Cardiac muscle cell (in vitro differentiated cells and primary cell): ENCODE results near the gene CLTB. TPM values are rescaled to one million over a fixed set of nuclear protein-coding genes. Genes with fewer than 3 reads are reported as not detected.

Experiments used
- DNase-seq, 2 donors: peaks; one replicate each; pipeline versions ENCODE4 v3.0.0 to v3.0.0-alpha.2; 2010 to 2017; ENCODE audit warnings: low read depth in 1 of 2, low spot score in 1 of 2
- H3K27ac ChIP-seq: fragments of 200-600 bp; sonication (generic); 2 replicates; pipeline ENCODE4 v1.5.1; 2016
- H3K27me3 ChIP-seq: fragments of 200-600 bp; sonication (generic); 2 replicates; pipeline ENCODE4 v1.6.0; 2016; ENCODE audit warnings: control low read depth
- H3K36me3 ChIP-seq: fragments of 200-600 bp; sonication (generic); 2 replicates; pipeline ENCODE4 v1.5.1; 2016; ENCODE audit warnings: control low read depth
- H3K4me1 ChIP-seq: fragments of 200-600 bp; sonication (generic); 2 replicates; pipeline ENCODE4 v1.8.1; 2017; ENCODE audit warnings: low read depth, mild to moderate bottlenecking, mixed run types
- H3K4me3 ChIP-seq: fragments of 200-600 bp; sonication (generic); 2 replicates; pipeline ENCODE4 v1.5.1; 2016; ENCODE audit warnings: mild to moderate bottlenecking
- H3K9me3 ChIP-seq: fragments of 200-600 bp; sonication (generic); 2 replicates; pipeline ENCODE4 v1.5.1; 2017; ENCODE audit warnings: low read depth, mild to moderate bottlenecking, control low read depth
- CTCF ChIP-seq: IDR thresholded peaks from 2 replicates; pipeline ENCODE4 v1.5.1; 2012; ENCODE audit warnings: low read depth, mild to moderate bottlenecking, low read length
- polyA plus RNA-seq: library from polyadenylated mRNA; unstranded; fragments of >200 nt; fragmentation: Nextera tagmentation; extraction: Ambion mirVana; gene quantifications from 2 replicates; pipeline ENCODE4 v1.2.1, GENCODE V29; 2016
- total RNA-seq: library from RNA; depleted of rRNA; stranded (reverse); fragments of >200 nt; gene quantifications from 2 replicates; pipeline ENCODE4 v1.2.3, GENCODE V29; 2016

CLTB gene
- total and polyA plus RNA-seq, 2 experiments from 2014 or later: 187 to 222 TPM

- no peak for DNase-seq
- peaks cover 6% of the 10 kb centered on the region for H3K36me3 ChIP-seq
Observed at GRCh38 chr5:176389135-176390123, 26.9 kb downstream of the CLTB start.

DNA sequence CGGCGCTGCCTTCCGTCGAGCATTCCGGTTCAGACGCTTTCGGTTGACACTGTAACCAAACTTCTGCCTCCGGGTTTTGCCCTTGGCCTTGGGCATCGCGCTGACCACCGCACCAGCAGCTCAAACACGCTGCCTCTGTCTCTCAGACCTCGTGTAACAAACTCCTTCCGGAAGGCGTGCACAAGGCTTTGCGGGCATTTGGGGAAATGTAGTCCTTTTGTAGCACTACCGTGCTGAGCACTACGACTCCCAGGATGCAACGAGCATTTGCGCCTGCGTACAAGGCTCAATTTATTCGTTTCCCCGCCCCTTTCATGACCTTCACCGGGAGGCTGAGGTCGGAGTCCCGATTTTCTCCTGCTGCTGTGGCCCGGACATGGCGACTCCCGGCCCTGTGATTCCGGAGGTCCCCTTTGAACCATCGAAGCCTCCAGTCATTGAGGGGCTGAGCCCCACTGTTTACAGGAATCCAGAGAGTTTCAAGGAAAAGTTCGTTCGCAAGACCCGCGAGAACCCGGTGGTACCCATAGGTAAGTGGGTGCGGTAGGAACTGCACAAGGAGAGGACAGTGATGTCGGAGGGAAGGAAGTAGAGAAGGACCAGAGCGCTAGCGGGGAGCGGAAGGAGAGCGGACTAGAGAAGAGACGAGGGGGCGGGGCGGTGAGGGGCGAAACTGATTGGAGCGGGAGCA is 27.8 kb downstream of the CLTB start, which contains the start of the genes HIGD2A and NOP16:
Gene HIGD2A (plus strand): TSS at position 308 of the 691 bp plus-strand sequence. CDS start 69 bp downstream, at position 377.
Gene NOP16 (minus strand): TSS at position 155 of the 691 bp plus-strand sequence. CDS start 59 bp downstream, at position 96.
- H3K27me3 ChIP-seq: no peaks in the 10 kb centered on the region

More at GRCh38 chr5:176389135-176390123, 26.9 kb downstream of the CLTB start:
- Histone ChIP-seq H3K9me3 (no peaks in the 10 kb centered on the region), H3K27me3 (no peaks in the 10 kb centered on the region), H3K4me1 (peaks cover 7% of the 10 kb centered on the region), H3K4me3 (peak overlapping the region; percentile 62), H3K27ac (peak overlapping the region; percentile 97)
- no peak for TF ChIP-seq CTCF

DNA sequence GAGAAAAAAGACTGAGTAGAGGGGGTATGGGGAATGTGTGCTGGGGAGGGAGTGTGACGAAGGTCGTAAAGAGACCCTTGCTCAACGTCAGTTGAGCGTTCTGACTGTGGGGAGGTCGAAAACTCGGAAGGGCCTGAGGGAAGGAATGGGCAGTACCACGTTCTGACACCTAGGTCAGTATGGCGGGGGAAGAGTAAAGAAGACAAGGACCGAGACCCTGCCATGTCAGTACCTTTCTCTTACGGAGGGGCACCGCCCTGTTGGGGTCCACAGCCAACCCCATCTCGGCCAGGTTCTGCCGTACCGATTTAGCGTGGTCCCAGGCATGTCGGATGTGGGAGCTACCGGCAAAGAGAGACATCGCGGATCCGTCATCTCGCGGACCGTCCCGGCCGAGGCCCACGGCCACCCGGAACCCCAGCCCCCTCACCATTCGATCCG is 28.3 kb downstream of the CLTB start:
- H3K4me3 ChIP-seq: peak overlapping the region; percentile 62
- DNase-seq: peak; percentile 26 to 32
- peaks cover 14% of the 10 kb centered on the region for H3K36me3 ChIP-seq
- peaks cover 7% of the 10 kb centered on the region for H3K4me1 ChIP-seq
- H3K9me3 ChIP-seq: no peaks in the 10 kb centered on the region
- no peak for TF ChIP-seq CTCF
- H3K27ac ChIP-seq: peak overlapping the region; percentile 54
- H3K27me3 ChIP-seq: no peaks in the 10 kb centered on the region

More for the DNA sequence above, 27.8 kb downstream of the CLTB start, which contains the start of the genes HIGD2A and NOP16:
- Histone ChIP-seq H3K4me3 (peak within 1 kb of the TSS; percentile 62), H3K36me3 (peaks cover 11% of the 10 kb centered on the region), H3K4me1 (peaks cover 7% of the 10 kb centered on the region), H3K9me3 (no peaks in the 10 kb centered on the region), H3K27ac (peak within 1 kb of the TSS; percentile 97)
- no peak for TF ChIP-seq CTCF
- DNase-seq: peak; percentile 99 to 100

DNA sequence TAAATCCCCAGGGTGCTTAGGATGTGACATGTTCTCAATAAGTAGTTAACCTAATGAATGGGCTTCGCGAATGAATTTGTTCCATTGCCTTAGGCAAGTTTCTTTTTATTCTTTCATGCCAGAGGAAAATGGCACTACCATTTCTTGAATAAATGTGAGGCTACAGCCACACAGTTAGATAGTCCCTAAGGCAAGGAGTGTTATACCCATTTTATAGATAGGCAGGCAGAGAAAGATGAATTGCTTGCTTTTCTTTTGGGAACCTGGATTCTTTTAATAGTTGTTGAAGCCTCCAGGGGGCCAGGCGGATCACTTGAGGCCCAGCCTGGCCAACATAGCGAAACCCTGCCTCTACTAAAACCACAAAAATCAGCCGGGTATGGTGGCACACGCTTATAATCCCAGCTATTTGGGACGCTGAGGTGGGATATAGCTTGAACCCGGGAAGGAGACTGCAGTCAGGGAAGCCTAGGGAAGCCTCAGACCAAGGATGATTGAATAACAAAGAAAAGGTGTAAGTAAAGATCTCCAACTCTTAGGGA is 28.9 kb downstream of the CLTB start:
- H3K36me3 ChIP-seq: peaks cover 14% of the 10 kb centered on the region
- TF ChIP-seq CTCF: no peak
- peaks cover 7% of the 10 kb centered on the region for H3K4me1 ChIP-seq
- peak overlapping the region; percentile 62 for H3K4me3 ChIP-seq
- no peaks in the 10 kb centered on the region for H3K27me3 ChIP-seq
- no peaks in the 10 kb centered on the region for H3K9me3 ChIP-seq
- DNase-seq: no peak
- peak overlapping the region; percentile 54 for H3K27ac ChIP-seq

GRCh38 chr5:176386491-176386890 is 29.8 kb downstream of the CLTB start:
- Histone ChIP-seq H3K4me3 (no peak overlapping the region), H3K36me3 (peaks cover 17% of the 10 kb centered on the region), H3K27ac (no peak overlapping the region), H3K4me1 (peaks cover 7% of the 10 kb centered on the region), H3K27me3 (no peaks in the 10 kb centered on the region), H3K9me3 (no peaks in the 10 kb centered on the region)
- no peak for DNase-seq
- no peak for TF ChIP-seq CTCF
